B cell (primary cell): ENCODE measurements around the gene ELAVL4. TPM values are rescaled to one million over a fixed set of nuclear protein-coding genes. Genes with fewer than 3 reads are reported as not detected.

Experiments
- ATAC-seq: fragments of 200-7000 bp; cut with Tn5 transposase; one replicate; pipeline ENCODE4 v1.10.0; 2021; ENCODE audit warnings: low read depth, mild to moderate bottlenecking, moderate number of reproducible peaks, moderate library complexity
- CTCF ChIA-PET: fragments of 350-600 bp; sonication (Branson Sonifier 250); formaldehyde crosslinking; loops from one replicate; lab custom pipeline; 2021; ENCODE audit warnings: antibody characterized with exemption, inconsistent platforms; lab: Charles Lee
- POLR2A ChIA-PET: fragments of 350-600 bp; sonication (Branson Sonifier 250); formaldehyde crosslinking; loops from one replicate; lab custom pipeline; 2021; ENCODE audit warnings: antibody characterized with exemption; lab: Charles Lee
- DNase-seq: peaks from one replicate; pipeline ENCODE4 v3.0.0; 2013
- H2AFZ ChIP-seq: 2 replicates; pipeline ENCODE4 v1.6.1; 2012; ENCODE audit warnings: mild to moderate bottlenecking, low read depth, low read length; ENCODE audit not compliant: insufficient read depth, poor library complexity, severe bottlenecking
- H3K27ac ChIP-seq, 2 donors: 1 replicate in 1 of 2; 2 replicates in 1 of 2; pipeline ENCODE4 v1.5.1; 2012 to 2013; ENCODE audit warnings: low read length in 2 of 2, mild to moderate bottlenecking in 2 of 2, moderate library complexity in 1 of 2
- H3K27me3 ChIP-seq, 4 experiments: fragments of 200-600 bp in 1 of 4; sonication (generic) in 1 of 4; replicated peaks in 1 of 4; 1 replicate in 2 of 4; 2 replicates in 2 of 4; pipeline versions ENCODE4 v1.6.1 to v1.7.0; 2013 to 2016; ENCODE audit warnings: low read length in 3 of 4, mild to moderate bottlenecking in 2 of 4, mixed read lengths in 1 of 4, moderate library complexity in 1 of 4; ENCODE audit not compliant: insufficient read depth in 4 of 4, control insufficient read depth in 3 of 4; ENCODE audit errors: control extremely low read depth in 1 of 4
- H3K36me3 ChIP-seq, 2 experiments: replicated peaks in 1 of 2; 1 replicate in 1 of 2; 2 replicates in 1 of 2; pipeline versions ENCODE4 v1.6.1 to v1.7.1; 2013; ENCODE audit warnings: low read length in 1 of 2; ENCODE audit not compliant: insufficient read depth in 2 of 2, control insufficient read depth in 1 of 2; ENCODE audit errors: control extremely low read depth in 1 of 2, extremely low read depth in 1 of 2
- H3K4me1 ChIP-seq, 2 donors: fragments of 200-600 bp in 1 of 2; sonication (generic) in 1 of 2; 1 replicate in 1 of 2; 2 replicates in 1 of 2; pipeline versions ENCODE4 v1.5.1 to v1.6.1; 2013 to 2017; ENCODE audit warnings: low read length in 2 of 2; ENCODE audit not compliant: control insufficient read depth in 2 of 2, insufficient read depth in 2 of 2
- H3K4me2 ChIP-seq: replicated peaks from 2 replicates; pipeline ENCODE3; 2012; ENCODE audit warnings: mild to moderate bottlenecking, low read depth, low read length; ENCODE audit not compliant: poor library complexity, severe bottlenecking
- H3K4me3 ChIP-seq, 5 experiments: fragments of 200-600 bp in 1 of 5; sonication (generic) in 1 of 5; 1 replicate in 3 of 5; 2 replicates in 2 of 5; pipeline versions ENCODE4 v1.5.1 to v1.7.0; 2011 to 2016; ENCODE audit warnings: low read length in 4 of 5, mild to moderate bottlenecking in 4 of 5, low read depth in 2 of 5, control low read depth in 1 of 5, moderate library complexity in 1 of 5; ENCODE audit not compliant: insufficient read depth in 1 of 5; ENCODE audit errors: control extremely low read depth in 1 of 5, extremely low read depth in 1 of 5
- H3K79me2 ChIP-seq: fragments of 200-600 bp; sonication (generic); one replicate; pipeline ENCODE4 v1.6.0; 2016; ENCODE audit warnings: low read length; ENCODE audit not compliant: control insufficient read depth, insufficient read depth
- H3K9ac ChIP-seq: fragments of 200-600 bp; sonication (generic); 2 replicates; pipeline ENCODE4 v1.6.1; 2017; ENCODE audit warnings: mild to moderate bottlenecking, low read length, moderate library complexity
- H3K9me3 ChIP-seq, 3 donors: one replicate each; pipeline versions ENCODE4 v1.6.1 to v1.7.1; 2013; ENCODE audit warnings: low read length in 2 of 3; ENCODE audit not compliant: control insufficient read depth in 2 of 3, insufficient read depth in 1 of 3; ENCODE audit errors: control extremely low read depth in 1 of 3
- H4K20me1 ChIP-seq: 2 replicates; pipeline ENCODE4 v1.6.0; 2012; ENCODE audit warnings: mild to moderate bottlenecking, low read length; ENCODE audit not compliant: insufficient read depth, control insufficient read depth, poor library complexity, severe bottlenecking
- H3K27ac Mint-ChIP-seq: one replicate; pipeline ENCODE4 v1.8.0; 2021; ENCODE audit warnings: mixed read lengths
- H3K27me3 Mint-ChIP-seq: one replicate; pipeline ENCODE4 v1.8.0; 2021; ENCODE audit warnings: mixed read lengths
- H3K4me1 Mint-ChIP-seq: one replicate; pipeline ENCODE4 v1.8.0; 2021; ENCODE audit warnings: mixed read lengths
- H3K4me3 Mint-ChIP-seq: one replicate; pipeline ENCODE4 v1.8.0; 2021; ENCODE audit warnings: mixed read lengths
- H3K9me3 Mint-ChIP-seq: one replicate; pipeline ENCODE4 v1.8.0; 2022; ENCODE audit warnings: mixed read lengths; ENCODE audit not compliant: insufficient read depth
- EZH2 ChIP-seq: IDR thresholded peaks from 2 replicates; pipeline ENCODE4 v1.6.1; 2012; ENCODE audit warnings: borderline replicate concordance, low read depth, mild to moderate bottlenecking, moderate library complexity, low read length; ENCODE audit not compliant: insufficient read depth, poor library complexity, severe bottlenecking
- WGBS: methylation state at CpG from one replicate; pipeline ENCODE4 v1.1.5; 2013; ENCODE audit warnings: missing lambda C conversion rate; ENCODE audit not compliant: insufficient coverage; 5-methylcytosine and 5-hydroxymethylcytosine counted together
- intact Hi-C: fragments of 100-400 bp; cut with micrococcal nuclease; formaldehyde crosslinking; loops from one replicate; pipeline ENCODE4 v1.10.0; 2022
- polyA plus RNA-seq: library from polyadenylated mRNA; depleted of rRNA; stranded (reverse); fragments of >200 nt; gene quantifications from 2 replicates; pipeline ENCODE4 v1.2.3, GENCODE V29; 2012
- total RNA-seq, 2 donors: library from RNA; stranded (reverse); fragments of 120-200 nt in 1 of 2; gene quantifications; 1 replicate in 1 of 2; 2 replicates in 1 of 2; pipeline versions ENCODE4 v1.2.3 to v1.2.4, GENCODE V29; 2013 to 2022
- TF ChIP-seq, protein P1 (sequence below): fragments of 200-600 bp; IDR thresholded peaks from one replicate; pipeline ENCODE4 v1.8.0; 2022; ENCODE audit warnings: antibody characterized with exemption, mild to moderate bottlenecking

Gene ELAVL4
- total and polyA plus RNA-seq, 2 donors (not counting 1 experiment from before 2014, with no cell fraction given): not detected

GRCh38 chr1:50123071-50123470, 14.4 kb downstream of the ELAVL4 start:
- no peak overlapping the region for H3K27ac Mint-ChIP-seq
- Histone ChIP-seq H3K27ac (no peak overlapping the region), H3K9ac (no peak overlapping the region), H3K4me2 (no peak overlapping the region), H3K4me3 (no peak overlapping the region), H3K36me3 (no peaks in the 10 kb centered on the region), H3K9me3 (no peaks in the 10 kb centered on the region), H4K20me1 (no peaks in the 10 kb centered on the region), H3K79me2 (no peaks in the 10 kb centered on the region), H2AFZ (no peak overlapping the region), H3K27me3 (no peaks in the 10 kb centered on the region), H3K4me1 (no peaks in the 10 kb centered on the region)
- intact Hi-C loops: no loop called here
- peaks cover 23% of the 10 kb centered on the region for H3K27me3 Mint-ChIP-seq
- no peak for TF ChIP-seq EZH2
- TF ChIP-seq, protein P1, sequence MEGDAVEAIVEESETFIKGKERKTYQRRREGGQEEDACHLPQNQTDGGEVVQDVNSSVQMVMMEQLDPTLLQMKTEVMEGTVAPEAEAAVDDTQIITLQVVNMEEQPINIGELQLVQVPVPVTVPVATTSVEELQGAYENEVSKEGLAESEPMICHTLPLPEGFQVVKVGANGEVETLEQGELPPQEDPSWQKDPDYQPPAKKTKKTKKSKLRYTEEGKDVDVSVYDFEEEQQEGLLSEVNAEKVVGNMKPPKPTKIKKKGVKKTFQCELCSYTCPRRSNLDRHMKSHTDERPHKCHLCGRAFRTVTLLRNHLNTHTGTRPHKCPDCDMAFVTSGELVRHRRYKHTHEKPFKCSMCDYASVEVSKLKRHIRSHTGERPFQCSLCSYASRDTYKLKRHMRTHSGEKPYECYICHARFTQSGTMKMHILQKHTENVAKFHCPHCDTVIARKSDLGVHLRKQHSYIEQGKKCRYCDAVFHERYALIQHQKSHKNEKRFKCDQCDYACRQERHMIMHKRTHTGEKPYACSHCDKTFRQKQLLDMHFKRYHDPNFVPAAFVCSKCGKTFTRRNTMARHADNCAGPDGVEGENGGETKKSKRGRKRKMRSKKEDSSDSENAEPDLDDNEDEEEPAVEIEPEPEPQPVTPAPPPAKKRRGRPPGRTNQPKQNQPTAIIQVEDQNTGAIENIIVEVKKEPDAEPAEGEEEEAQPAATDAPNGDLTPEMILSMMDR: no peak
- DNase-seq (no peak), ATAC-seq (no peak)
- POLR2A ChIA-PET: no interaction called here
- H3K9me3 Mint-ChIP-seq: no peaks in the 10 kb centered on the region
- CTCF ChIA-PET: no interaction called here
- no peak overlapping the region for H3K4me3 Mint-ChIP-seq
- H3K4me1 Mint-ChIP-seq: no peaks in the 10 kb centered on the region

GRCh38 chr1:50126927-50127715, 18.4 kb downstream of the ELAVL4 start:
- intact Hi-C loops: no loop called here
- no peak for TF ChIP-seq EZH2
- TF ChIP-seq, protein P1: no peak
- H3K36me3 ChIP-seq: no peaks in the 10 kb centered on the region
- no peak overlapping the region for H3K9ac ChIP-seq
- H3K27ac ChIP-seq: no peak overlapping the region
- Mint-ChIP-seq H3K4me3 (no peak overlapping the region), H3K4me1 (no peaks in the 10 kb centered on the region), H3K27ac (no peak overlapping the region), H3K27me3 (peaks cover 13% of the 10 kb centered on the region), H3K9me3 (no peaks in the 10 kb centered on the region)
- no peaks in the 10 kb centered on the region for H3K9me3 ChIP-seq
- no peak overlapping the region for H3K4me2 ChIP-seq
- H2AFZ ChIP-seq: no peak overlapping the region
- no peaks in the 10 kb centered on the region for H3K4me1 ChIP-seq
- no peaks in the 10 kb centered on the region for H3K79me2 ChIP-seq
- ATAC-seq (no peak), DNase-seq (no peak)
- no peaks in the 10 kb centered on the region for H4K20me1 ChIP-seq
- ChIA-PET POLR2A (no interaction called here), CTCF (no interaction called here)
- no peaks in the 10 kb centered on the region for H3K27me3 ChIP-seq
- no peak overlapping the region for H3K4me3 ChIP-seq
- WGBS: 61% methylated on average over 2 of the region's 5 CpGs
